Right lobe of liver (tissue), 4 donors: ENCODE results near the gene PTN.

Experiments
- CTCF ChIP-seq, 4 donors: fragments of 200-600 bp in 3 of 4; fragments of 450-650 bp in 1 of 4; IDR thresholded peaks; one replicate each; pipeline versions ENCODE4 v1.5.1 to v1.8.0; 2016 to 2022; ENCODE audit warnings: antibody characterized with exemption in 4 of 4, mild to moderate bottlenecking in 2 of 4
- POLR2A ChIP-seq: fragments of 450-650 bp; IDR thresholded peaks from one replicate; pipeline ENCODE4 v1.6.1; 2017; ENCODE audit warnings: antibody characterized with exemption, mild to moderate bottlenecking
- donor health status: DM: no; HTN: no; CAD: no.
- donor health status: DM: no; HTN: no; CAD: no.
- donor health status: DM: no; HTN: yes; CAD: no.

GRCh38 chr7:137213744-137214143, 129.8 kb downstream of the PTN start:
- no peak for TF ChIP-seq CTCF (IDR thresholded peaks at IDR 0.05)
- no peak for TF ChIP-seq POLR2A
